ENCODE data around the gene CCL15.

- no peak for TF ChIP-seq POLR2A (IDR thresholded peaks at IDR 0.05)
- TF ChIP-seq CTCF (IDR thresholded peaks at IDR 0.05), result no peak
Observed at GRCh38 chr17:36001862-36002603, 680 bp upstream of the CCL15 start.

All from upper lobe of left lung (tissue), 4 donors.